K562 (cell line): Measurements from ENCODE around the gene RNF212B. TPM values are rescaled to one million over a fixed set of nuclear protein-coding genes. Genes with fewer than 3 reads are reported as not detected.

ENCODE experiments used
- ATF7 ChIP-seq: fragments of 450-650 bp; IDR thresholded peaks from 2 replicates; pipeline ENCODE4 v1.7.1; 2014; ENCODE audit warnings: mild to moderate bottlenecking, moderate library complexity
- E2F8 ChIP-seq: fragments of 450-650 bp; IDR thresholded peaks from 2 replicates; pipeline ENCODE4 v1.7.1; 2018; ENCODE audit warnings: mild to moderate bottlenecking, low read depth; ENCODE audit not compliant: partially characterized antibody
- ELF4 ChIP-seq: fragments of 450-650 bp; formaldehyde crosslinking; IDR thresholded peaks from 2 replicates; pipeline ENCODE4 v1.4.0; 2022; ENCODE audit warnings: missing genetic modification characterization
- ESRRB ChIP-seq: fragments of 250-450 bp; sonication (Bioruptor Pico); IDR thresholded peaks from 2 replicates; pipeline ENCODE4 v1.5.0; 2020; ENCODE audit warnings: mild to moderate bottlenecking, moderate library complexity, borderline replicate concordance
- NR3C1 ChIP-seq: sonication (generic); formaldehyde crosslinking; IDR thresholded peaks from 2 replicates; pipeline ENCODE4 v1.8.1; 2022; ENCODE audit warnings: missing genetic modification reagents
- POLR2AphosphoS5 ChIP-seq: IDR thresholded peaks from 2 replicates; pipeline ENCODE4 v1.6.1; 2011; ENCODE audit warnings: mild to moderate bottlenecking, low read depth, low read length, moderate library complexity; ENCODE audit not compliant: control insufficient read depth, insufficient read depth
- SMAD4 ChIP-seq: fragments of 250-450 bp; sonication (Bioruptor Pico); conservative IDR thresholded peaks from 2 replicates; pipeline ENCODE4 v1.8.0; 2021; ENCODE audit warnings: inconsistent platforms, mild to moderate bottlenecking, moderate library complexity
- SNAPC5 ChIP-seq: fragments of 250-450 bp; sonication (Bioruptor Pico); IDR thresholded peaks from 2 replicates; pipeline ENCODE4 v1.8.0; 2021; ENCODE audit warnings: moderate library complexity, mild to moderate bottlenecking, inconsistent platforms
- SP2 ChIP-seq: IDR thresholded peaks from 2 replicates; pipeline ENCODE4 v1.6.1; 2011; ENCODE audit warnings: mild to moderate bottlenecking, low read depth, low read length, moderate library complexity; ENCODE audit not compliant: poor library complexity, severe bottlenecking; ENCODE audit errors: extremely low read depth
- SREBF2 ChIP-seq: sonication (generic); formaldehyde crosslinking; IDR thresholded peaks from 2 replicates; pipeline ENCODE4 v1.4.0; 2020; ENCODE audit warnings: mild to moderate bottlenecking, missing genetic modification reagents
- TAF1 ChIP-seq: IDR thresholded peaks from 2 replicates; pipeline ENCODE4 v1.6.1; 2011; ENCODE audit warnings: mild to moderate bottlenecking, low read length, moderate library complexity; ENCODE audit not compliant: insufficient read depth, control insufficient read depth, severe bottlenecking; ENCODE audit errors: extremely low read depth
- TGIF2 ChIP-seq: sonication (generic); formaldehyde crosslinking; IDR thresholded peaks from 2 replicates; pipeline ENCODE4 v1.8.1; 2022; ENCODE audit warnings: mild to moderate bottlenecking, missing genetic modification reagents, moderate library complexity
- ZNF174 ChIP-seq: fragments of 250-450 bp; sonication (Bioruptor Pico); IDR thresholded peaks from 2 replicates; pipeline ENCODE4 v1.4.0; 2020; ENCODE audit warnings: mild to moderate bottlenecking
- polyA plus RNA-seq, 8 experiments: library from polyadenylated mRNA; depleted of rRNA in 4 of 8; stranded (reverse) in 5 of 8; unstranded in 3 of 8; fragments of >200 nt; fragmentation: Nextera tagmentation in 2 of 8; fragmentation: Illumina TruSeq in 1 of 8; extraction: Ambion mirVana in 2 of 8; extraction: Trizol in 1 of 8; gene quantifications; 2 replicates each; pipeline versions ENCODE4 v1.2.1 to v1.2.3, GENCODE V29; 2011 to 2014; ENCODE audit warnings: inconsistent platforms in 1 of 8, missing spikeins in 1 of 8
- total RNA-seq, 7 experiments: library from RNA; depleted of rRNA in 6 of 7; stranded (reverse); fragments of >200 nt in 6 of 7; fragmentation: Illumina TruSeq in 2 of 7; extraction: Trizol in 2 of 7; gene quantifications; 2 replicates each; pipeline versions ENCODE4 v1.2.1 to v1.2.3, GENCODE V29; 2011 to 2021; ENCODE audit warnings: low replicate concordance in 1 of 7
- TF ChIP-seq, protein P1 (sequence below), 2 experiments: fragments of 450-650 bp; IDR thresholded peaks; 2 replicates each; pipeline ENCODE4 v1.6.1; 2018; ENCODE audit warnings: mild to moderate bottlenecking in 2 of 2, low read depth in 1 of 2; ENCODE audit not compliant: partially characterized antibody in 2 of 2
- TF ChIP-seq, protein P2 (sequence below): fragments of 450-650 bp; conservative IDR thresholded peaks from 2 replicates; pipeline ENCODE4 v1.6.1; 2016; ENCODE audit warnings: missing genetic modification characterization, low read depth, mild to moderate bottlenecking, missing compliant biosample characterization, moderate library complexity
- TF ChIP-seq, protein P3 (sequence below): fragments of 450-650 bp; formaldehyde crosslinking; IDR thresholded peaks from 2 replicates; pipeline ENCODE4 v1.4.0; 2020; ENCODE audit warnings: mild to moderate bottlenecking

RNF212B gene
- total and polyA plus RNA-seq, 9 of the 15 experiments (the other 6 are each of a cell fraction or from before 2014, with no cell fraction given), result 0.15 to 0.43 (median 0.27) TPM; not detected in 3

DNA sequence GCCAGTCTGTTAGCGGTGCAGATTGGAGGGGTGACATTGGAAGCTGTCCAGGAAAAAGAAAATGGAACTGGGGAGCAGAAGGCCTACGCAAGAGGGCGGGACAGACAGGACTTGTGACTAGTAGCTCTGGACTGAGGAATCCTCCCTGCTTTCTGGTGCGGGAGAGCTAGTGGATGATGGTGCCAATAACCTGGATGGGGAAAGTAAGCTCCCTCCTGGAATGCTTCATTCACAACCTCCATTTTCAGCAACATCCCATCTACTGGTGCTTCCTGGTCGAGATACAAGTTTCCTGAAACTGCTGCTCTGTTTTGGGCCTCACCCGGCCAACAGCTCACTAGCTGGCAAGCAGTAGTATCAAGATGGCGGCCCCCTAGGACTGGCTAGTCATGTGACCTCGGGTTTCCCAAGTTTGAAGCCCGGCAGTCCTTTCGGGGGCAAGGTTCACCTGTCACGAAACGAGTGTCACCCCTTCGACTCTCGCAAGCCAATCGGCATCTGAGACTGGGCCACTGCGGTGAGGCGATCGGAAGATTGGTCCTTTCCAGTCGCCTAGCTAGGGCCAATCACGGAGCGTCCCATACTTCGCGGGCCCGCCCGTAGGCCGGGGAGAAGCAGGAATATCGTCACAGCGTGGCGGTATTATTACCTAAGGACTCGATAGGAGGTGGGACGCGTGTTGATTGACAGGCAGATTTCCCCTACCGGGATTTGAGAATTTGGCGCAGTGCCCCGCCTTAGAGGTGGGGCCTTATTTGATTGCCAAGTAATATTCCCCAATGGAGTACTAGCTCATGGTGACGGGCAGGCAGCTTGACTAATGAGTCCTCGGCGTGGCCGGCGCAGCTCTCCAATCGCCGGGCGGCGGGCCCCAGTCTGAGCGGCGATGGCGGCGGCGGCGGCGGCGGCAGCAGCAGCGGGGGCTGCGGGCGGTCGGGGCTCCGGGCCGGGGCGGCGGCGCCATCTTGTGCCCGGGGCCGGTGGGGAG, 83.1 kb downstream of the RNF212B start, which contains the start of gene PABPN1 (continued):
- TF ChIP-seq SNAPC5 (CRISPR knock-in tag), result no peak
- TF ChIP-seq SP2, result peak; percentile 95
- no peak; the same call in 1 of the 2 replicates for TF ChIP-seq POLR2AphosphoS5
- TF ChIP-seq SREBF2 (CRISPR knock-in tag), result no peak
- no peak for TF ChIP-seq NR3C1 (CRISPR knock-in tag)
- TF ChIP-seq, protein P1, sequence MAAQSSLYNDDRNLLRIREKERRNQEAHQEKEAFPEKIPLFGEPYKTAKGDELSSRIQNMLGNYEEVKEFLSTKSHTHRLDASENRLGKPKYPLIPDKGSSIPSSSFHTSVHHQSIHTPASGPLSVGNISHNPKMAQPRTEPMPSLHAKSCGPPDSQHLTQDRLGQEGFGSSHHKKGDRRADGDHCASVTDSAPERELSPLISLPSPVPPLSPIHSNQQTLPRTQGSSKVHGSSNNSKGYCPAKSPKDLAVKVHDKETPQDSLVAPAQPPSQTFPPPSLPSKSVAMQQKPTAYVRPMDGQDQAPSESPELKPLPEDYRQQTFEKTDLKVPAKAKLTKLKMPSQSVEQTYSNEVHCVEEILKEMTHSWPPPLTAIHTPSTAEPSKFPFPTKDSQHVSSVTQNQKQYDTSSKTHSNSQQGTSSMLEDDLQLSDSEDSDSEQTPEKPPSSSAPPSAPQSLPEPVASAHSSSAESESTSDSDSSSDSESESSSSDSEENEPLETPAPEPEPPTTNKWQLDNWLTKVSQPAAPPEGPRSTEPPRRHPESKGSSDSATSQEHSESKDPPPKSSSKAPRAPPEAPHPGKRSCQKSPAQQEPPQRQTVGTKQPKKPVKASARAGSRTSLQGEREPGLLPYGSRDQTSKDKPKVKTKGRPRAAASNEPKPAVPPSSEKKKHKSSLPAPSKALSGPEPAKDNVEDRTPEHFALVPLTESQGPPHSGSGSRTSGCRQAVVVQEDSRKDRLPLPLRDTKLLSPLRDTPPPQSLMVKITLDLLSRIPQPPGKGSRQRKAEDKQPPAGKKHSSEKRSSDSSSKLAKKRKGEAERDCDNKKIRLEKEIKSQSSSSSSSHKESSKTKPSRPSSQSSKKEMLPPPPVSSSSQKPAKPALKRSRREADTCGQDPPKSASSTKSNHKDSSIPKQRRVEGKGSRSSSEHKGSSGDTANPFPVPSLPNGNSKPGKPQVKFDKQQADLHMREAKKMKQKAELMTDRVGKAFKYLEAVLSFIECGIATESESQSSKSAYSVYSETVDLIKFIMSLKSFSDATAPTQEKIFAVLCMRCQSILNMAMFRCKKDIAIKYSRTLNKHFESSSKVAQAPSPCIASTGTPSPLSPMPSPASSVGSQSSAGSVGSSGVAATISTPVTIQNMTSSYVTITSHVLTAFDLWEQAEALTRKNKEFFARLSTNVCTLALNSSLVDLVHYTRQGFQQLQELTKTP (IDR thresholded peaks at IDR 0.05; ENCODE audit: low read depth in 1 of 2, partially characterized antibody in 2 of 2), result peak; percentile 22 to 84
- TF ChIP-seq, protein P2, sequence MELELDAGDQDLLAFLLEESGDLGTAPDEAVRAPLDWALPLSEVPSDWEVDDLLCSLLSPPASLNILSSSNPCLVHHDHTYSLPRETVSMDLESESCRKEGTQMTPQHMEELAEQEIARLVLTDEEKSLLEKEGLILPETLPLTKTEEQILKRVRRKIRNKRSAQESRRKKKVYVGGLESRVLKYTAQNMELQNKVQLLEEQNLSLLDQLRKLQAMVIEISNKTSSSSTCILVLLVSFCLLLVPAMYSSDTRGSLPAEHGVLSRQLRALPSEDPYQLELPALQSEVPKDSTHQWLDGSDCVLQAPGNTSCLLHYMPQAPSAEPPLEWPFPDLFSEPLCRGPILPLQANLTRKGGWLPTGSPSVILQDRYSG (tag), result 0 out of 2 replicates have a peak, but pooled peaks have one; percentile 51
- TF ChIP-seq E2F8, result peak; percentile 77
- TF ChIP-seq, protein P3, sequence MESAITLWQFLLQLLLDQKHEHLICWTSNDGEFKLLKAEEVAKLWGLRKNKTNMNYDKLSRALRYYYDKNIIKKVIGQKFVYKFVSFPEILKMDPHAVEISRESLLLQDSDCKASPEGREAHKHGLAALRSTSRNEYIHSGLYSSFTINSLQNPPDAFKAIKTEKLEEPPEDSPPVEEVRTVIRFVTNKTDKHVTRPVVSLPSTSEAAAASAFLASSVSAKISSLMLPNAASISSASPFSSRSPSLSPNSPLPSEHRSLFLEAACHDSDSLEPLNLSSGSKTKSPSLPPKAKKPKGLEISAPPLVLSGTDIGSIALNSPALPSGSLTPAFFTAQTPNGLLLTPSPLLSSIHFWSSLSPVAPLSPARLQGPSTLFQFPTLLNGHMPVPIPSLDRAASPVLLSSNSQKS (CRISPR knock-in tag), result no peak
- TF ChIP-seq ESRRB (CRISPR knock-in tag), result 0 out of 2 replicates have a peak, but pooled peaks have one; percentile 70
- no peak for TF ChIP-seq TGIF2
- TF ChIP-seq TAF1, result peak; percentile 81
- no peak for TF ChIP-seq ZNF174 (CRISPR knock-in tag)
- peak; percentile 95 for TF ChIP-seq ATF7
- TF ChIP-seq SMAD4 (CRISPR knock-in tag), result peak; percentile 42; the same call in 1 of the 2 replicates
- TF ChIP-seq ELF4, result no peak; the same call in 1 of the 2 replicates
